Lower leg skin (tissue), 3 donors: Measurements from ENCODE around the gene HNRNPU.

Experiments used
- POLR2A ChIP-seq, 2 donors: fragments of 450-650 bp; IDR thresholded peaks; one replicate each; pipeline ENCODE4 v1.6.1; 2016 to 2017; ENCODE audit warnings: antibody characterized with exemption in 2 of 2, mild to moderate bottlenecking in 1 of 2, moderate library complexity in 1 of 2
- TF ChIP-seq, protein P1 (sequence below), 3 donors: fragments of 450-650 bp; IDR thresholded peaks; one replicate each; pipeline ENCODE4 v1.5.1; 2016; ENCODE audit warnings: antibody characterized with exemption in 3 of 3, mild to moderate bottlenecking in 3 of 3, moderate library complexity in 2 of 3

DNA sequence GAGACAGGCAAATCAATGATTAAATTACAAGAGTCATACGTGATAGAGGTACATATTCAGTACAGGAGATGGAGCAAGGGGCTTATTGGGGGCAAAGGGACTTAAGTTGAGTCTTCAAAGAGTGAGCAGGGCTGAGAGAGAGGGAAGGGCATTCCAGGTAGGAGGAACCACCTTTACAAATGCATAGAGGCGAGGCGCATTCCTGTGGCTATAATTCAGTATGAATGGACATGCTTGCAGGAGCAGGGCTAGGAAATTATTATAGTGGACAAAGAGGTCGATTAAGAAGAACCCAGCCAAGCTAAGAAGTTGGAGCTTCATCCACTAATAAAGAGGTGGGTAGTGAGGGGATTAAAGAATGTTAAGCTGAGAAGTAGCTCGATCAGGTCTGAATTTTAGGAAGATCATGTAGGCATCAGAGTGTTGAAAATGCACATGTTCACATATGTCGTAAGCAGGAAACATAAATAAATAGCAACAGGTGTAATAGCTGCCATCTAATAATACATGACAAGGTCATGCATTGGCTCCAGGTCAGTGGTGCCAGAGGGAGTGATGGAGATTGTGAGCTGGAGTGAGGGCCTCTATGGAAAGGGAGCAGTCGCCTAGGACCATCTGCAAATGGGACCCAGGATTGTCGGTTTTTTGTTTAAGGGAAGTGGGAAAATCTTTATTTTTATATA, 12.0 kb upstream of the HNRNPU start:
- TF ChIP-seq, protein P1, sequence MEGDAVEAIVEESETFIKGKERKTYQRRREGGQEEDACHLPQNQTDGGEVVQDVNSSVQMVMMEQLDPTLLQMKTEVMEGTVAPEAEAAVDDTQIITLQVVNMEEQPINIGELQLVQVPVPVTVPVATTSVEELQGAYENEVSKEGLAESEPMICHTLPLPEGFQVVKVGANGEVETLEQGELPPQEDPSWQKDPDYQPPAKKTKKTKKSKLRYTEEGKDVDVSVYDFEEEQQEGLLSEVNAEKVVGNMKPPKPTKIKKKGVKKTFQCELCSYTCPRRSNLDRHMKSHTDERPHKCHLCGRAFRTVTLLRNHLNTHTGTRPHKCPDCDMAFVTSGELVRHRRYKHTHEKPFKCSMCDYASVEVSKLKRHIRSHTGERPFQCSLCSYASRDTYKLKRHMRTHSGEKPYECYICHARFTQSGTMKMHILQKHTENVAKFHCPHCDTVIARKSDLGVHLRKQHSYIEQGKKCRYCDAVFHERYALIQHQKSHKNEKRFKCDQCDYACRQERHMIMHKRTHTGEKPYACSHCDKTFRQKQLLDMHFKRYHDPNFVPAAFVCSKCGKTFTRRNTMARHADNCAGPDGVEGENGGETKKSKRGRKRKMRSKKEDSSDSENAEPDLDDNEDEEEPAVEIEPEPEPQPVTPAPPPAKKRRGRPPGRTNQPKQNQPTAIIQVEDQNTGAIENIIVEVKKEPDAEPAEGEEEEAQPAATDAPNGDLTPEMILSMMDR (IDR thresholded peaks at IDR 0.05) = no peak
- TF ChIP-seq POLR2A (IDR thresholded peaks at IDR 0.05) = no peak
